T-helper 9 cell (primary cell): ENCODE data around the gene CAPS.

Experiments used
- DNase-seq: peaks from one replicate; pipeline ENCODE4 v3.0.0-alpha.2; 2020

CAPS gene

GRCh38 chr19:5914946-5915781, 1.1 kb downstream of the CAPS start:
- DNase-seq = no peak

DNA sequence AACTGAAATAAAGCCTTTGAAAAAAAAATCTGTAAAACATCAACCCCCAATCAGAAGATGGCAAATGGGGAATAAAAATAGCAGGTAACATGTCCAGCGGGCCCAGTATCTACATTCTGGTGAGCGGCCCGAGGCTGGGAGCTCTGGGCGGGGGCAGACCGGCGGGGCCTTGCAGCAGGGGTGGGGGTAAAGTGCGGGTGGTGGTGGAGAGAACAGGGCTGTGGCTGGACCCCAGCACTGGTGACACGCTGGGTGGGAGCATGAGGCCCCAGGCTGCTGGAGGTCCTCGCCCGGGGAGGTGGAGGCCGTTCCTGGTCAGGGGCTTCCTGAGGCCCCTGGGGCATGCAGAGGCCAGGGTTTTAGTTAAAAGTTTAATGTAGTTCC, 1.7 kb downstream of the CAPS start:
- no peak for DNase-seq

- DNase-seq = no peak
These were observed 2.2 kb downstream of the CAPS start for GRCh38 chr19:5916181-5916708.

GRCh38 chr19:5917431-5918107, 3.5 kb downstream of the CAPS start:
- no peak for DNase-seq

- no peak for DNase-seq
These were observed 4.5 kb downstream of the CAPS start for GRCh38 chr19:5918463-5919079.

DNA sequence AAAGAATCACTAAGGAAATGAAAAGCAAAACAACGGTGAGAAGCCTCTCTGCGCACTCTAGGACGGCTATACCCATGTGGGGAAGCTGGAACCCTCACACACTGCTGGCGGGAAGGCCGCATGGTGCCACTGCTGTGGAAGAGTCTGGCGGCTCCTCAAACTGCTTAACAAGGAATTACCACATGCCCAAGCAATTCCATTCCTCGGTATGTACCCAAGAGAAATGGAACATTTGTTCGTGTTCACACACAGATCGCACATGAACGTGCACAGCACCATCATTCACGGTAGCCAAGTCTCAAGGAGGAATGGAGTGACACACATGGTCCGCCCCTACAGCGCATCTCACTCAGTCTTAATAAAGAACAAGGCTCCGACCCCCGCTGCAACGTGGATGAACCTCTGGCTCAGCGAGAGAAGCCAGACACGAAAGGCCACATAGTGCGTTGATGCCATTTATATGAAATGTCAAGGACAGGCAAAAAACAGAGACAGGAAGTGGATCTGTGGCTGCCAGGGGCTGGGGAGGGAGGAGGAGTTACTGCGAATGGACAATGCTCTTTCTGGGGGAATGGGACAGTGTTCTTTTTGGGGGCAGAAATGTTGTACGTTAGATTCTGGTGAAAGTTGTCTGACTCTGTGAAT, 7.6 kb downstream of the CAPS start:
- DNase-seq = no peak

DNA sequence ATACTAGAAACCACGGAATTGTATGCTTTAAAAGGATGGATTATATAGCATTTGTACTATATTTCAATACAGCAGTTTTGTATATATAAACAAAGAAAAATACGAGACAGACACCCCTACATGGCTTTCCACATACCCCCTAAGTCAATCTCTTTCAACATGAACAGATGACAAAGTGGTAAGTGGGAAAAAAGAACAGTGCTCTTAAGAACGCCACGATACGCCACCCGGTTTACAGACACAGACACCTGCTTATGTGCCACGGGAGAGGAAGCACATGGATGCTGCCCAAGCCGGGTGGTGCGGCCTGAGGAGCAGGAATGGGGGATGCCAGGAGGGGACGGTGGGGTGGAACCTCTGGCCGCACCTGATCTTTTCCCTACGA, 8.1 kb downstream of the CAPS start:
- DNase-seq = no peak

GRCh38 chr19:5923356-5923755, 9.3 kb downstream of the CAPS start:
- no peak for DNase-seq

GRCh38 chr19:5925830-5926427, 11.9 kb downstream of the CAPS start:
- DNase-seq = no peak

DNA sequence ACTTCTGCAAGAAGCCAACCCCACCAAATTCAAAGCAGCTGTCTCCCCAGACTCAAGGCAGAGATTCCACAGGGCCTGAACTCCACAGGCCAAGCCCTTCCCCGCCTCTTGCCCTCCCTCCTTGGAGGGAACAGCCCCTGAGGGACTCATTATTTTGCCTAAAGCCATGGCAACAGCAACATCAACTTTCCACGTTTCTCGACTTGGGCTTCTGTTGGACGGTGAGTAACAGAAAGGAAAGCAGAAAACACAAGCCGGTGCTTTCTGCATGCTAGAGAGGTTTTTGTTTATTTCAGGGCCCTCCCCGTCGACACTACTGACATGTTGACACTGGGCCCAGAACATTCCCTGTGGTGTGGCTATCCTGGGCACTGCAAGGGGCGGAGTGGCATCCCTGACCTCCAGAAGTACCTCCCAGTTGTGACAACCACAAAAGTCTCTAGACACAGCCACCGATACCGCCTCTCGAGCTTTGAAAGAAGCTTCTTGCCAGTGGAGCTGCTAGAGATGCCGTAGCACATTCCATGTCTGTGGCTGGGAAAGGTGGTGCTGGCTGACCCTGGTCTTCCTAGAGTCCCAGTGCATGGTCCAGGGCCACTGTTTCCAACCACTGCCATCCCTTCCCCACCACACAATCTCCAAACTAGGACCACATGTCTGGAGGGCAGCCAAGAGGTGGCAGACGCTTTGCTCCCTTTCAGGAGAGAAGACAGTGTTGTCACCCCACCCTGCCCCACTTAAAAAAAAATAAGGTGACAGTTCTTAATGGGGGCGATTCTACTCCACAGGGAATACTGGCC, 12.8 kb downstream of the CAPS start:
- no peak for DNase-seq

DNA sequence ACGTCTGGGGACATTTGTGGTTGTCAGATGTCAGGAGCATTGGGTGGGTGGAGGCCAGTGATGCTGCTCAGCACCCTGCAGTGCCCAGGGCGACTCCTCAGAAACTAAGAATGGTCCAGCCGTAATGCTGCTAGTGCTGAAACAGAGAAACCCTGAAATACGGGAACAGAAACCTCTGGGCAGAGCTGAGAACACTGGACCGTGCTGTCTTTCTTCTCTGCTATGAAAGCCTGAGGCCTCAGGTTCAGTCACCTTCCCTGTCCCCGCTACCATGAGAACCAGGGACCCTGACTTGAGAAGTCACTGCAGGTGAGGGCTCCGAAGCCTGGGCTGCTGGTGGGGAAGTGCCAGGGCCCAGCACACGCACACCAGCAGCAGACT, 13.4 kb downstream of the CAPS start:
- DNase-seq = no peak

GRCh38 chr19:5929179-5929578, 15.1 kb downstream of the CAPS start:
- DNase-seq = no peak

DNA sequence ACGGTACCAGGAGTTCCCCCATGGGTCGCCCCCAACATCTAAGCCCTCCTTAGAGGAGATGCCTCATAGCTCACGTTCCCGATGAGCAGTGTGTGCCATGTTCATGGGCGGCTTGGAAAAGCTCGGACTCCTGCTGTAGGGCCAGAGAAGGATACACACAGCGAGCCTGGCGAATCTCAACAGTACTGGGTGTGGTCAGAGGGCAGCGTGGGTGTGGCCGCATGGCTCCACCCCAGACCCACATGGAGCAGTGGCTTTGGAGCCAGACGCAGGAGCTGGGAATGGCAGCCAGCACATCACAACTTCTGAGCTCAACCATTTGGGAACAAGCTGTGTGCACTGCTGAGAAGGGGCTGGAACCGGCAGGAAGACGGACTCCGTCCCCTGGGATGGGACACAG, 15.6 kb downstream of the CAPS start:
- DNase-seq = no peak

GRCh38 chr19:5931251-5931650, 17.2 kb downstream of the CAPS start:
- no peak for DNase-seq

DNA sequence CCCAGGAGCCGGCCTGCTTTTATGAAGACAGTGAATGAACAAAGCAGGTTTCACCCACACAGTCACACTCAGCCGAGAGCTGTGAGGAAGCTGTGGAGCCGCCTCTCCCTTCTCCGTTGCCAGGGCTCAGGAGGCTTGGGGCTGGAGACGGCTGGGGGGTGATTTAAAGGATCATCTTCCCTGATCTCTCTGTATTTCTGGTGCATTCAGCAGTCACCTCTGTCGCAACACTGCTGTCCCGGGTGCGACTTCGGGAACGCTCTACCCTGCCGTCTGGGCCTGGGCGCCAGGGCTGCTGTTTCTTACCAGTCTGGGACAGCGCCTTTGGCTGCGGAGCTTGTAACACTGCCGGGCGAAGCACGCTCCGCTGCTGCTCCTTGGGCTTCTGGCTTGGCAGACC, 18.1 kb downstream of the CAPS start:
- no peak for DNase-seq

GRCh38 chr19:5932609-5933262, 18.7 kb downstream of the CAPS start:
- no peak for DNase-seq

DNA sequence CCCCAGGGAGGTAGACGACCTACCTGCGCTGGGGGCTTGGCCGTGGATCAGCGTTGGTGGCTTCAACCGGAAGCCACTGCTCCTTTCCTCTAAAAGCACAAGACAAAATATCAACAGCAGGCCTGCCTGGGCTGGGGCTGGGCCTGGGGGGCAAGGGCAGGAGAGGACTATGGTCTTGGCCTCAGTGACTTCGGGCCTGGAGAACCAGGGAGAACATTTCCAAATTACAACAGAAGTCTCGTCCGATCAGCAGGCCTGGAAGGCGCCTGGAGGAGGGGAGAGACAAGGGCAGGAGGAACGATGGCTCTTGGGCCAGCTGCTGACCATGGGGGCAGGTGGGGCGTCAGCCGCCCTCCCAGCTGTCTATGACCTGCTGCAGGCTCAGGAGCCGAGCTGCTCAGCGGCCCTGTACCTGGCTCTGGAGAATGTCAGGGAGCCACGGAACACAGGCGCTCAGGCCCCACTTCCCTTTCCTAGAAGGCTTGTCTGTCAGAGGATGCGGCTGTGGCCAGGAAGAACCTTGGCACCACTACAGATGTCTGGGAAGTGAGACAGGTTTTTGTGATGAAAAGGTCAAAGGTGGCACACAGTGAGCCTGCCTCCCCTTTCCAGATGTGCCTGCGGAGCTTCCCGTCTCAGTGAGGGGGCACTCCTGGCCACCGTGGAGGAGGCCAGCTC, 19.5 kb downstream of the CAPS start:
- DNase-seq = no peak

GRCh38 chr19:5934069-5934401, 20.0 kb downstream of the CAPS start:
- DNase-seq = no peak

- DNase-seq = no peak
These were observed 20.9 kb downstream of the CAPS start for GRCh38 chr19:5934774-5935472.
